COLO829 (cell line): Measurements from ENCODE around the gene PTPRH.

Experiments
- DNase-seq: peaks from one replicate; pipeline ENCODE4 v3.0.0; 2012; ENCODE audit warnings: low spot score

Gene PTPRH, protein sequence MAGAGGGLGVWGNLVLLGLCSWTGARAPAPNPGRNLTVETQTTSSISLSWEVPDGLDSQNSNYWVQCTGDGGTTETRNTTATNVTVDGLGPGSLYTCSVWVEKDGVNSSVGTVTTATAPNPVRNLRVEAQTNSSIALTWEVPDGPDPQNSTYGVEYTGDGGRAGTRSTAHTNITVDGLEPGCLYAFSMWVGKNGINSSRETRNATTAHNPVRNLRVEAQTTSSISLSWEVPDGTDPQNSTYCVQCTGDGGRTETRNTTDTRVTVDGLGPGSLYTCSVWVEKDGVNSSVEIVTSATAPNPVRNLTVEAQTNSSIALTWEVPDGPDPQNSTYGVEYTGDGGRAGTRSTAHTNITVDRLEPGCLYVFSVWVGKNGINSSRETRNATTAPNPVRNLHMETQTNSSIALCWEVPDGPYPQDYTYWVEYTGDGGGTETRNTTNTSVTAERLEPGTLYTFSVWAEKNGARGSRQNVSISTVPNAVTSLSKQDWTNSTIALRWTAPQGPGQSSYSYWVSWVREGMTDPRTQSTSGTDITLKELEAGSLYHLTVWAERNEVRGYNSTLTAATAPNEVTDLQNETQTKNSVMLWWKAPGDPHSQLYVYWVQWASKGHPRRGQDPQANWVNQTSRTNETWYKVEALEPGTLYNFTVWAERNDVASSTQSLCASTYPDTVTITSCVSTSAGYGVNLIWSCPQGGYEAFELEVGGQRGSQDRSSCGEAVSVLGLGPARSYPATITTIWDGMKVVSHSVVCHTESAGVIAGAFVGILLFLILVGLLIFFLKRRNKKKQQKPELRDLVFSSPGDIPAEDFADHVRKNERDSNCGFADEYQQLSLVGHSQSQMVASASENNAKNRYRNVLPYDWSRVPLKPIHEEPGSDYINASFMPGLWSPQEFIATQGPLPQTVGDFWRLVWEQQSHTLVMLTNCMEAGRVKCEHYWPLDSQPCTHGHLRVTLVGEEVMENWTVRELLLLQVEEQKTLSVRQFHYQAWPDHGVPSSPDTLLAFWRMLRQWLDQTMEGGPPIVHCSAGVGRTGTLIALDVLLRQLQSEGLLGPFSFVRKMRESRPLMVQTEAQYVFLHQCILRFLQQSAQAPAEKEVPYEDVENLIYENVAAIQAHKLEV

DNA sequence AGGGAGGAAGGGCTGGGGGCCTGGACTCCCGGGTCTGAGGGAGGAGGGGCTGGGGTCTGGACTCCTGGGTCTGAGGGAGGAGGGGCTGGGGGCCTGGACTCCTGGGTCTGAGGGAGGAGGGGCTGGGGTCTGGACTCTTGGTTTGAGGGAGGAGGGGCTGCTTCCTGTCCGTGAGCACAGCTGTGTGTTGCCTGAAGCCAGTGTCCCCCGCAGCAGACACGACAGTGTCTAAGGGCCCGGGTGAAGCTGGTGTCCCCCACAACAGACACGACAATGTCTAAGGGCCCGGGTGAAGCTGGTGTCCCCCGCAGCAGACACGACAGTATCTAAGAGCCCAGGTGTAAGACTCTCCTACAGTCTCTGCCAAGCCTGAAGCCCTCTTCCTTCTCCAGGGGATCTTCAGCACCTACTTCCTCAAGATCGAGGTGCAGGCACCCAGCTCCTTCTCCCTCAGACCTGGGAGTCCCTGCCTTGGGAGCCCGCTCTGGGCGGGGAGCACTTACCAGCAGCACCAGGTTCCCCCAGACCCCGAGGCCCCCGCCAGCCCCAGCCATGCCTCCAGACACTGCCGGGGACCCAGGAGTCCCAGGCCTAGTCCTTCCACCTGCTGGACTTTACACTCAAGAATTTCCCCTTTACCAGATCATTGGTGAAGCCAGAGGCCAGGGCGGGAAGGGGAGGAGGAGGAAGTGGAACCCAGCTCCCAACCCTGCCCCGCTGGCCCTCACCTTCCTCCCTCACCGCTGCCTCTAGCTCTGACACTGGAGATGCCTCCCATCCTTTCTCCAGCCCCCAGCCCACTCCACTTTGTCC lies at the start of gene PTPRH:
PTPRH (minus strand) TSS at position 622 of the 813 bp plus-strand sequence; CDS start at position 554, 68 bp downstream.
- no peak for DNase-seq

DNA sequence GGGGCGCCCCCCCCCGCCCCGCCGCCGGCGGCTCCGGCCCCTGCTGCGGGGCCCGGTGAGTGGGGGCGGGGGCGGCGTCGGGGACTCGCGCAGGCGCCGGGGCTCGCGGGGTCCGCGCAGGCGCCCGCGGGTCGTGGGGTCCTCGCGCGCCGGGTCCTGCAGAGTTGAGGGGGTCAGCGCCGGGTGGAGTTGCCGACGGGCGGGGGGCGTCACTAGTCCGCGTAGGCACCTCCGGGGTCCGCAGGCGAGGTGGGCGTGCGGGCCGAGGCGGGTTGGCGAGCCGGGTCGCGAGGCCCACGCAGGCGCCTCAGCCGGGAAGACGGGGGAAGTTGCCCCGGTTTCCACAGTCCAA lies 49.2 kb upstream of the PTPRH start:
- no peak for DNase-seq

DNA sequence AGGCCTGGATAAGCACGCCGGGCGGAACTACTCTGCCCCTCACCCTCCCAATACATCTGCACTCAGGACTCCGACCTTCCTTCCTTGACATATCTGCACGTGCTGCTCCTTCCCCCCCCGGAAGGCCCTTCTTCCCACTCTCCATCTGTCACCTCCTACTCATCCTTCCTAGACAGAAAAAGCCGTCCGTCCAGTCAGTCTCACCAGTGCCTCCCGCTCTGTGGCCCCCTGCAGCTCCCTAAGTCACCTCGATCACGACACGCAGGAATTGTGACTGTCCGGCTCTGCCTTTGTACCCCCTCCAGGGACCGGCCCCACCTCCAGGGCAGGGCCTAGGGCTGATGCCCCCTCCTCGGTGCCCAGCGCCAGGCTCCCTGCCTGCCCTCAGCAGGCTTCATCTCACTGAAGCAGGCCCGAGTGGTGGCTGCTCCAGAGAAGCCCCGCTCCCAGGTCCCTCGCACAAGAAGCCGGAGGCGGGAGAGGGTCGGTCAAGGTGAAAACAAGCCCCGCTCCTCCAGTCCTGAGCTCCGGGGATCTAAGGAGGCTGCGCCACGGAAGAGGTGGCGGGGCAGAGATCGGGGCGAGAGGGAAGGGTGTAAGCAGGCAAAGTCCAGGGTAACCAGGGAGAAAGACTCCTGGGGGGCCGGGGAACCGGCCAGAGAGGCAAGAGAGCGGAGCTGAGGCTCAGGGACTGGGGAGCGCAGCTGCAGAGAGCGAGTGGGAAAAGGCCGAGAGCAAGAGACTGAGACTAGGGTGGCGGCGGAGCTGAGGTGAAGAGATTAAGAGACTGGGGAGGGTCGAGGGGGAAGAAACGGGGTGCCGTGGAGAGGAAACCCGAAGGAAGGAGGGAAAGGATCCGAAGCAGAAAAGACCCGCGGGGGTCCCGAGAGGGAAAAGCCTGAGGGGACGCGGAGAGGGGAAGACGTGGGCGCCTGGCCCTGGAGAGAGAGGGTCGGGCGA lies 48.4 kb upstream of the PTPRH start:
- DNase-seq: no peak

DNA sequence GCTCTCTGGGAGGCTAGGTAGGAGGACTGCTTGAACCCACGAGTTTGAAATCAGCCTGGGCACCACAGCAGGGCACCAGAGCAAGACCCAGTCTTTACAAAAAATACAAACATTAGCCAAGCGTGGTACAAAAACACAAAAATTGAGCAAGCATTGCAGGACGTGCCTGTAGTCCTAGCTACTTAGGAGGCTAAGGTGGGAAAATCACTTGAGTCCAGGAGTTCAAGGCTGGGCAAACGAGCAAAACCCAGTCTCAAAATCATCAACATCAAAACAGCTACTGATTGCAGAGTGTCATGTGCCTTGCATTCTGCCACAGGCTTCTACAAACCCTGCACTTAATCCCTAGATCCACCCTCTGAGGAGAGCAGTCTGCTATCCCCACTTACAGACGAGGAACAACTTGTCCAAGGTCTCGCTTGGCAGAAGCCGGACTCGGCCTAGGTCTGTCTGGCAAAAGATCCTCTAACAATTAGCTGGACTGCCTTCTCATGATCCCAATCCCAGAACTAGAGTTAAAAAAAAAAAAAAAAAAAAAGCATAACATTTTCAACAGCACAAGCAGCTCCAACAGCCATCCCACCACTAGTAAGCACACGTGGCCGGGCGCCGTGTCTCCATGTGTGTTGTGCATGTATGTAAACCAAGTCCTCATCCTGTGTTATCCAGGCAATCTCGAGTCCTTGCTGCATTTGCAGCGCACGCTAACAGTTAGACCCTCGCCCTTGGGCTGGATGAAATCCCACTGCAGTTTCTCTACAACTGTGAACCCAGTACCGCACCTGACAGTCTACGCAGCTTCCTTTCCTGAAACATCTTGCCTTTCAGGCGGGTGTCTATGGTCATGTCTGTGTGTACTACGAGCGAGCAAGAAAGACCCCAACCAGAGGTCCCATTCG lies 47.5 kb upstream of the PTPRH start:
- no peak for DNase-seq

DNA sequence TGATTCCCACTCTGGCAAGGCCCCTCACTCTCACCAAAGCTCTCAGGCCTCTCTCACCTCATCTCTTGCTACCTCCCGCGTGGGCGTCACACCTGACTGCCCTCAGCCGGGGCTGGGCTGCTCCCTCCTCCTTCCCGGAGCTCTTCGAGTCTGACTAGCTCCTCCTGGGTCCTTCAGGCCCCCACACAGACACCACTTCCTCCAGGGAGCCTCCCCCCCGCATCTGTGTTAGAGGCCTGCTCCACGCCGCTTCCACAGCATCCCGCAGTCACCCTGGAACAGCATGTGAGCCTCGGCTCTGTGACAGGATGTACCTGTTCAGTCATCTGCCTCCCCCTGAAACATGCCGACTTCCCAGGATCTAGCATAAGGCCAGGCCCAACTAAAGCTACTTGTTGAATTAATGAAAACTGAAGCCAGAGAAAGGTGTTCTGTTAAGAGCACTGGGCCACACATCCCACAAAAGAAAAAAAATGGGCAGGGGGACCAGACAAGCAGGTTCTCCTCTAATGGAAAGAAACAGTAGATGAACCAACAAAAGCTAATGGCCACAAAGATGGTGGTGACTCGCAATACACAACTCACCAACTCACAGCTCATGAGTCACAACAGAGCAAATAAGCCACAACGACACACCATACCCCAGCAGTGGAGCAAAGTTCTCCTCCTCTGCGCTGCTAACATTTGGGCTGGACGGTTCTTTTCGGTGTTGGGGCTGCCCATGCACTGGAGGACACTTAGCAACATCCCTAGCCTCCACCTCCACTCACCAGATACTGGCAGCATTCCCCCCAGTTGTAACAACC lies 46.5 kb upstream of the PTPRH start:
- no peak for DNase-seq

DNA sequence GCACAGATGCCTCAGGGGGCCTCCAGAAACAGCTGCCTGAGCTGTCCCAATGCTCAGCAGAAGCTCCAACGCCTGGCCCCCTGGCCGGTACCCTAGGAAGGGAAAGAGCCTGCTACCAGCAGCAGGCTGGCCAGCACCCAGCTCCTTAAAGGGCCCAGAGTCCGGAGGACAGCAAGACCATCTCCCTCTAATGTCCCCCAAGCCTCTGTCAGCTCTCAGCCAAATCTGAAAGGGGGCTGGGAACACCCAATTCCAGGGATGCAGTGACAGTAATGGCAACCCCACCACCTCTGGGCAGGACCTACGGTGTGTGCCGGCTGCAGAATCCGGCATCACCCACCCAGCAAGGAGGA lies 45.3 kb upstream of the PTPRH start:
- DNase-seq: no peak

DNA sequence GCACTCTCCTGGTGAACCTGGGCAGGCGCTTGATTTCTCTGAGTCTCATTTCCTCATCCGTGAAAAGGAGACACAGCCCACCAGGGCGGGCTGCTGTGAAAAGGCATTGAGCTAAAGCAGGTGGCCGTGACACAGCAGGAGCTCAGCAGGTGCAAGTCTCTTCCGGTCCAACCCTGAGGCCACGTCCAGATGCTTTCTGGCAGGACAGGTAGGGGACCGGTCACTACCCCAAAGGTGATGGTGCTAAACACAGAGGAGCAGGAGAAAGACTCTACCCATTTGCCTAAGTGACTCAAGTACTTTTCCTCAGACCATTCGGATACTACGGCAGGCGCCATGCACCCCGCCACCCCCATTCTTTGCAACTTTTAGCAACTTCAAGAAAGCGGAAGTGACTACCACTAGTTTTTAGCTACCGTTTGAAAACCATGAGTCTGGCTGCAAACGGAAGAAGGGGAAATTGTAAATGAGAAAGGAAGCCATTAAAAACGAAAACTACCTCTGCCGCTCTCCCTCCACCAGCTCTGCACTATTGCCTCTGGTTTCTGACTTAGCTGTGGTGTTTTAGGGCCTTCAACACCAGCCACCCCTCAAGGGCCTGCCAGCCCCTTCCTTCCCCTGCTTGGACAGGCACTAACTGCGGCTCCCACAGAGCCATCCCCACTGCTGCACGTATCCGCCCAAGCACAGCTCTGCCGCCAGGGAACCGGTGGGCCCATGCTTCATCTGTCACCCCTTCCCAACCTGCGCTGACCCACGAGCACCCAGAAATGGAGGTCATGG lies 44.7 kb upstream of the PTPRH start:
- no peak for DNase-seq

DNA sequence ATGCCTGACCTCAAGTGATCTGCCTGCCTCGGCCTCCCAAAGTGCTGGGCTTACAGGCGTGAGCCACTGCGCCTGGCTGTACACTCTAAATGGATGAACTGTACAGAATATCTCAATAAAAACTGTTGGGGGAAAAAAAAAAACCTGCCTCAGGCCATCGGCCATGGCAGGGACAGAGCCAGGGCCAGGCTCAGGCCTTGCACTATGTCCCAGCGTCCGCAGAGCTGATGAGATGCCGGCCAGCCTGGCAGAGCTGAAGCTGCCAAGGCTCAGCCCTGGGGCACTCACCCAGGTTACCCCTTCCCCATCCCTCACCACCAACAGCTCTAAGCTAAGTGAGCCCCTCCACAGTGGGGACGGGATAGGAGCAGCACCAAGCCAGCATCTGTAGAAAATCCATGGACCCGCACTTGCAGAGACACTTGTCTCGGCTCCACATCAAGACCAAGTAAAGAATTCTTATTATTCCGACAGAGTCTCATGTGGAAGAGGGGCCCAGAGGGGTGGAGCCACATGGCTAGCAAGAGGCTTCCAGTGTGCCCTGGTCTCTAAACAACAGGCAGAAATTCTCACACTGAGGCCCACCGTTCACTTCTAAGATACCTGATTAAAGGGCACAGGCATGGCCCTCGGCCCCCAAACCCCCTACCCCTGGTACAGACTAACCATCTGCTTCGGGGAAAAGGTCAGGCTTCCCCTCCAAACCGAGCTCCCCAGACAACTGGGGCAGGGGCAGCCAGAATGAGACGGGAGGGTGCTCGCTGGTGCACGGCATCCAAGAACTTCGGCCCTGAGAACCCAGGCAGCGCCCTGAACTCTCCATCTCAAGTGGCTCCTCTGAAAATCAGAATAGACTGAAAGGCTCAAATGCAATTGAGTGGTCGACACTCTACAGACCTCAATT lies 43.7 kb upstream of the PTPRH start:
- DNase-seq: no peak

DNA sequence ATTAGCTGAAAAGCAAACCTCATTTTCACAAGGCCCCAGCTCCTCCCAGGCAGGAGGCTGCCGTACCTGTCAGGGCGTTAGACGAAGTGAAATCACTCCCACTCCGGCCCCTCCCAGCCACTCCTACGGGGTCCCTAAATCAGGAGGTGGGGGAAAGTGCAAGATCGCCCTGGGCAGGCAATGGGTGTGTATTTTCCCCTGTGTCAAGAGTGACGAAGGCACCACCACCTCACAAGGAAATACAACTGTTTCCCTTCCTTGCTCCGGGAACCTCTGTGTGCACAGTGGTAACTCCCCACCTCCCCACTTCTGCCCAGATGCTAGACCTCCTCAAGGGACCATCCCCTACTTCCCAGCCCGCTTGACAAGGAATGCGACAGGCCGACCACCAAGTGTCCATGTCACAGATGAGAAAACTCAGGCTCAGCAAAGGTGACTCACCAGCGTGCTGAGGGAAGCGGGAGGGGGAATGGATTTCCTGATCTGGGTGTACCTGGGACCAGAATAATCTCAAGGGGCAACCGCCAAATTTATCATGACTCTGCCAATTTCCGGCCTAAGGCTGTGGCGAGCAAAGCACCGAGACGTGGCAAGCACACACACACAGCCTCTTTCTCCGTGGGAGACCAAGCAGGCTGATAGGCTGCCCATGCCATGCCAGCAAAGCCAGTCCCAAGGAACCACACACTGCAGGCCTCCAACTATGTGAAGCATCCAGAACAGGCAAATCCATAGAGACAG lies 42.2 kb upstream of the PTPRH start:
- DNase-seq: no peak

DNA sequence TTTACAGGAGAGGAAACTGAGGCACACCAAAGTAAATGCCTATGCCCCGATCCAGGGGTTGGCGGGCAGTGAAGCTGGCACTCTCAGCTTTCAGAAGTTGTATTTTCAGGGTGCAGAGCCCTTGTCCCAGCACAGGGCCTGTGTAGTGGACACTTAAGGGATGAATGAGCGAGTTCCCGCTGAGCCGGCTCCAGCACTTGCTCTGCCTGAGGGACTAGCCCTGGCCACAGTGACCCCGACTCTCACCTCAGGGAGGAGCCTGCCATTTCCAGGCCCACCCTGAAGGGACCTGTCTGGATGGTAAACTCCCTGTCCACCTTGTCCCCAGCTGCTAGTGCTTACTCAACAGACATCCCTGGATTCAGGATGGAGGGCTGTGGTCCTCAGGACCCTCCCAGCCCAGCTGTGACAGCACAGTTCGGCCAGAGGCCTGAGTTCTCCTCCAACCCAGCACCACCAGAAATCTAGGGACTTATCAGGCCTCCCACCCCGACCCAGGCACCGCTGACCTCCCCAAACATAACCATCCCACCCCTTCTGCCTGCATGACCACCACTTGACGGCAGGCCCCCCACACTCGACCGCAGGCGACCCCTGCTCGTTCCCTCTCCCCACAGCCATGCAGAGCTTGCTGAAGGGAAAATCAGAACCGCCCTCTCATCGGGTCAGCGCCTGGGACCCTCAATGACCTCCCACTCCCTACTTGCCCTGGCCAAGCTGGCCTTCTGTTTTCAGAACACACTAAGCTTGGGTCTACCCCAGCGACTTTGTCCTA lies 41.1 kb upstream of the PTPRH start:
- DNase-seq: no peak

DNA sequence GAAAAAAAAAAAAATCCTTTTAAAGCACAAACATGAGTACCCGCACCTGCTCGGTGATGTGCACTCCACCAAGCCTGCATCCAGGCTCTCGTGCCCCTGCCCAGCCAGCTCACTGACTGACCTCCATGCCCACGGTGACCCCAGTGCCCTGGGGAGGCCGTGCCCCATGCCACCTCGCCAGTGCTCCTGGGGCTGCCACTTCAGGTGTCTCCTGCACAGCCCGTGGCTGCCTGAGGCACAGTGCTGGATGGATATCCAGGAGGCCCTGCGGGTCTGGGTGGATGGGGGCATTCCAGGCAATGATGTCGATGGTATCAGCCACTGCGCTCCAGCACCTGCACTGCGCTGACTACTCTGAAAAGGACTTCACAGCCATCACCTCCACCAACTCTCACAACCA lies 40.5 kb upstream of the PTPRH start:
- no peak for DNase-seq

DNA sequence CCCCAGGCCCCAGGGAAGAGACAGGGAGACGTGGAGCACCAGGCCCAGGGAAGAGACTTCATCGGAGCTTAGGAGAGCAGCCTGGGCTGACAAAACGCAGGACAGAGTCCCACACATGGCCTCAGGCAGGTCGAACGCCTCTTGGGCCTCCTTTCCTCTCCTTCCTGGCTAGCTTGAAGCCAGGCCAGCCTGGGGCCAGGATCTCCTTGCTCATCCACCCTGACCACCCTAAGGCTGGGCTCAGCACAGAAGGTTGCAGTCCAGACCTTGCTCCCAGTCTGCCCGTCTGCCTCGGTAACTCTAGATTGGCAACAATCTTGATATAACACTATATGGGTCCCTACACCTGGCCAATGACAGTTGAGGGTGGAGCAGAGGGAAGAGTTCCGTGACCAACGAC lies 39.4 kb upstream of the PTPRH start:
- no peak for DNase-seq

DNA sequence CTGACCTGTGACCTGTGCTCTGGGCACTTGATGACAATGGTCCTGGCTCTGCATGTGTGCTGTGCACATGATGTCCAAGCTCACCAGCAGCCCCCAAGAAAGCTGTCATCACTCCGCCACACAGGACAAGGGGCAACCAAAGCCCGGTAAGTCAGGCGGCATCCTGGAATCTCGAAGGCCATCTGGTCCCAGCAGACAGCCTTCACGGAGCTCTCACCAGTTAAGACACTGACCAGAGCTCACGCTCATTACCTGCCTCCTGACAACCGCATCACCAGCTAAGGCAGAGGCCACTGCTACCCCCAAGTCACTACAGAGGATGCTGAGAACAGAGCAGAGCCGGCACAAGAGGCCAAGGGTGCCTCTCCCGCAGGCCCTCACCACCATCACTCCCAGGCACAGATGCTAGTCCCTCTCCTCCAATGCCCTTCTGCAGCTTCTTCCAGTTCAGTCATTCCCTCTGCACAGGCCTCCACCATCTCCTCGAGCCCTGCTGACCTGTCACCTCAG lies 38.9 kb upstream of the PTPRH start:
- no peak for DNase-seq

DNA sequence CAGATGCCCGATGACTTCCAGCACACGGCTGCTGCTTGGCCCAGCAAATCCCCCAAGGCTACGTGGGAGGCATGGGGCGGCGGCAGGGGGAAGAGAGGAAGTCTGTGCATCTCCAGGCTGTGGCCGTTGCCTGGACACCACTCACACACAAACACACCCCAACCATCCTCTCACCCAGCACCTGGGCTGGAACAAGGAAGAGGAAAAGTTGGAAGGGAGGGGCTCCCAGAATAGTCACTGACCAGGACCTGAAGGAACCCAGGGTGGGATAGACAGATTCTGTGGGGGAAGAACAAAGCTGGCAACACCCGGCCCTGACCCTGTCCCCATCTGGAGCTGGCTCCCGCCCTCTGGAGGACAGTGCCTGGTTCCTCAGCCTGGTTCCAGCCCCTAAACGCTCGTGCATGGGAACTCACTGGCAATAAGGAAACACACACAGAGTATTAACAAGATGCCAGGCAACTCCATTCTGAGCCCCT lies 38.4 kb upstream of the PTPRH start:
- peak; percentile 12 for DNase-seq
